ENCODE results near the gene SMTNL2.
"Not testable (repeated sequence)": the region's sequence is repeated elsewhere in the genome, so short reads cannot be mapped to it uniquely, and the experiment has no call there.

Gene SMTNL2

GRCh38 chr17:4638766-4639165 is 54.4 kb downstream of the SMTNL2 start:
- not testable (repeated sequence) for DNase-seq

- not testable (repeated sequence) for DNase-seq
Observed at GRCh38 chr17:4639301-4640059, 55.2 kb downstream of the SMTNL2 start.

- not testable (repeated sequence) for DNase-seq
Observed at GRCh38 chr17:4640569-4641188, 56.4 kb downstream of the SMTNL2 start.

- no peak for DNase-seq
Observed at GRCh38 chr17:4641297-4642195, 57.2 kb downstream of the SMTNL2 start, which contains the start of gene ALOX15. Gene ALOX15 (minus strand): TSS chr17:4641678. CDS start chr17:4641651, 27 bp downstream.

GRCh38 chr17:4642286-4642685 is 58.0 kb downstream of the SMTNL2 start:
- DNase-seq = no peak

- DNase-seq = no peak
Observed at GRCh38 chr17:4643676-4644075, 59.3 kb downstream of the SMTNL2 start.

- no peak for DNase-seq
Observed at GRCh38 chr17:4645642-4646041, 61.3 kb downstream of the SMTNL2 start.

GRCh38 chr17:4648741-4649140 is 64.4 kb downstream of the SMTNL2 start:
- no peak for DNase-seq

GRCh38 chr17:4652997-4653396 is 68.7 kb downstream of the SMTNL2 start:
- no peak for DNase-seq

GRCh38 chr17:4655933-4656332 is 71.6 kb downstream of the SMTNL2 start:
- DNase-seq = not testable (repeated sequence)

- DNase-seq = no peak
Observed at GRCh38 chr17:4657678-4658077, 73.3 kb downstream of the SMTNL2 start.

Data from activated T-cell treated with anti-CD3 and anti-CD28 coated beads, Interleukin-2, amount 50 U/mL, for 1 hour (primary cell).